ENCODE results near the gene NAT14.
"Not testable (repeated sequence)": the region's sequence is repeated elsewhere in the genome, so short reads cannot be mapped to it uniquely, and the experiment has no call there.

NAT14 gene

DNA sequence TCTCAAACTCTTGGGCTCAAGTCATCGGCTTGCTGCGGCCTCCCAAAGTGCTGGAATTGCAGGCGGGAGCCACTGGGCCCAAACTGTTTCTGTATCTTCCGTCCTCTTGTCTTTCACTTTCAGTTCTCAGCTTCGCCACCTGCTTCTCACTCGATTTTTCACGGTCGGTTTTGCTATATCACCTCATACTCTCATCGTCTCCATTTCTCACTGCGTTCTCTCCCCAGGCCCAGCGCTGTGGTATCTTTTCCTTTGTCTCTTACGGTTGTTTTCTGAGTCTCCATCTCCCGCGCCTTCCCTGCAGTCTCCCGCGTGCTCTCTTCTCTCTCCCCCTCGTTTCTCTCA, 18.1 kb downstream of the NAT14 start:
- DNase-seq (ENCODE audit: low spot score) = no peak

DNA sequence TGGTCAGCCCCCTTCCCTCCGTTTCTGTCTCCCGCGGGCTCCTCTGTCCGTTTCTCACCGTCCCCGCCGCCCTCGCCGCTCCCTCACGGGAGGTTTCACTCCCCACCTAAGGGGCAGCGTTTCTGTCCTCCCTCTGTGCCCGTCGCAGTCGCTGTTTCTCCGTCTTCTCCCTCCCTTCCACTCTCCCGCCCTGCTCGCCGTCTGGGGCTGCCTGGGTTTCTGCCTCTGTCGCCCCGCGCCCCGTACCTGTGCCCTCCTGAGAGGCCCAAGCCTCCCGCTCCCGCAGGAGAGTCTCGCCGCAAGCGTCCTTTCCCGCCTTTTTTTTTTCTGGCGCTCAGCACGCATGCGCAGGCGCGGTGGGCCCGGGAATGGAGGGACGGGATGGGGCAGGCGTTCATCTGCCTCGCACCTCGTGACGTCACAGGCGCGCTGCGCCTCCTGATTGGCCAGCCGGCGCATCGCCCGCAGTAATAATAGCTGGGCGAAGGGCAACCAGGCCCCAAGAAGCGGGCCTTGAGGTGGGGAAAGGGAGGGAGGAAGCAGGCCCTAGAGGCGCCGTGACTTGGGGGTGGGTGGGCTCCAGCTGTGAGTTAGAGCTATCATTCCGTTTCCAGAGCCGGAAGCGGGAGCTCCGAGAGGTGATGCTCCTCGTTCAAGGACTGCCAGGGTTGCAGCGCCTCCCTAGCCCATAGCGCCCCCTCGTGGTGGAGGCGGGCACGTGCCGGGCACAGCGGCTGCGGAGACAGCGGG, 18.7 kb downstream of the NAT14 start:
- peak; percentile 92 for DNase-seq (ENCODE audit: low spot score)

DNA sequence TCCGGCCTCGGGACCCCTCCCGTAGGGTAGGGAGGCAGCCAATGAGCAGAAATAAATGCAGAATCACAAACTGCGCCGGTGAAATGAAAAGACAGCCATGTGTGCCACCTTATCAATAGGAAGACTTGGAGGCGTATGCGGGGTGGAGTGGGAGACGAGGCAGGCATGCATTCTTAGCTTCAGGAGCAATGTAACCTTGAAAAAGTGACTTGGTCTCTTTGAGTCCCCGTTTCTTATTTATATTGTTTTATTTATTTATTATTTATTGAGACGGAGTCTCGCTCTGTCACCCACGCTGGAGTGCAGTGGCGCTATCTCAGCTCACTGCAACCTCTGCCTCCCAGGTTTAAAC, 19.2 kb downstream of the NAT14 start:
- no peak for DNase-seq (ENCODE audit: low spot score)

DNA sequence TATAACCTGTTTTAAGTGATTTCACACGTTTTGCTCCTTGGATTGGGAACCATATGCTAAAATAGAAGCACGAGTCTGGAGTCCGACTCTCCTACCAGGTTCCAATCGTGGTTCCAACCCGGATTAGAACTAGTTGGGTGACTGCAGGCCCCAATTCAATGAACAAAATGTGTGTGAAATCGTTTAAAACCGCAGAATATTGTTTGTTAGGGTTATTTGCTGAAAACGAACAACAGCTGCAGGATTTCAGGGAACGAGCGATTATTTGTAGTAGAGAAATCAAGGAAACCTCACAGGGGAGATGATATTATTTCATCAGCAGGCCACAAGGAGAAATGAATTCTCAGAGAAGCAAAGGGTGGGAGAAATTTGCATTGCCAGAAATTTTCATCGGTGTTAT, 20.0 kb downstream of the NAT14 start:
- DNase-seq (ENCODE audit: low spot score) = no peak

DNA sequence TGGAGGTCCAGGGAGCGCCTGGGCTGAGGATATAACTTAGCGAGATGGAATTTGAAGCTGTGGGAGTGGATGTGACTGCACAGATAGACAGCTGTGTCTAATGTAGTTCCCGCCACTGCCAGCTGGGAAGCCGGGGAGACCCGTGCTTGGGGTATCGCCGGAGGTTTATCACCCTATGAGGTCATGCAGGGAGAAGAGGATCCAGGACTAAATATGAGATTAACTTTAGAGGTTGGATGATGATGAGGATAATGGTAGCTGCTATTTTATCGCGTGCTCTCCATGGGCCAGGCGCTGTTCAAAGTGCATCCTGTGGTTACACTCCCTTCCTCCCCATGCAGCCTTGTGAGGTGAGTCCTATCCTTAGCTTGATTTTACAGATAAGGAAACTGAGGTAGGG, 23.1 kb downstream of the NAT14 start:
- DNase-seq (ENCODE audit: low spot score) = no peak

DNA sequence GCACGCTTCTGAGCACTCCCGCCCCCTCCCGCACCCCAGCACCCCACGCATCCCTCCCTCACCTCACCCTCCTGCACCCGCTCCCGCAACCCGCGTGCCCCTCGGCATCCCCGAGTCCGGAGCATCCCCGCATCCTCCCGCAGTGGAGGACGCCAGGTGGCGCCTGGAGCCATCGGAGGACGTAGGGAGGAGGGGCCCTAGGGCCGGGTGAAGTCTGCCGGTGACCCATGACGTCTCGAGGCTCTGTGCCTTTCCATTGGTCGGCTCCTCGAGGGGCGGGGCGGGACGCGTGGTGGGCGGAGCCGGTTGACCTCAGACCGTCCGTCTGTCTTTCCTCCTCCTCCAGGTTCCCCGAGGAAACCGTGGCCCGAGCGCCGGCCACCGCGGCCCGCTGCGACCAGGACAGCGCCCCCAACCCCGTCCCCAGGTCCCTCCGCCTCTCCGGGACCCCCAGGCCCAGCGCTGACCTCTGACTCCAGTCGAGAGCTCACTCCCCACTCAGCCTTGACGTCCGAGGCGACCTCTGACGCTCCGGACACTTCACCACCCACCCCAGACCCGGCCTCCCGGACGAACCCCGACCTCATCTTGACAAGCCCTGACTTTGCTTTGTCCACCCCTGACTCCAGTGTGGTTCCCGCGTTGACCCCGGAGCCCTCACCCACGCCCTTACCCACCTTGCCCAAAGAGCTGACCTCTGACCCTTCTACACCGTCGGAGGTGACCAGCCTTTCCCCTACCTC, 32.1 kb downstream of the NAT14 start:
- peak; percentile 95 for DNase-seq (ENCODE audit: low spot score)

DNA sequence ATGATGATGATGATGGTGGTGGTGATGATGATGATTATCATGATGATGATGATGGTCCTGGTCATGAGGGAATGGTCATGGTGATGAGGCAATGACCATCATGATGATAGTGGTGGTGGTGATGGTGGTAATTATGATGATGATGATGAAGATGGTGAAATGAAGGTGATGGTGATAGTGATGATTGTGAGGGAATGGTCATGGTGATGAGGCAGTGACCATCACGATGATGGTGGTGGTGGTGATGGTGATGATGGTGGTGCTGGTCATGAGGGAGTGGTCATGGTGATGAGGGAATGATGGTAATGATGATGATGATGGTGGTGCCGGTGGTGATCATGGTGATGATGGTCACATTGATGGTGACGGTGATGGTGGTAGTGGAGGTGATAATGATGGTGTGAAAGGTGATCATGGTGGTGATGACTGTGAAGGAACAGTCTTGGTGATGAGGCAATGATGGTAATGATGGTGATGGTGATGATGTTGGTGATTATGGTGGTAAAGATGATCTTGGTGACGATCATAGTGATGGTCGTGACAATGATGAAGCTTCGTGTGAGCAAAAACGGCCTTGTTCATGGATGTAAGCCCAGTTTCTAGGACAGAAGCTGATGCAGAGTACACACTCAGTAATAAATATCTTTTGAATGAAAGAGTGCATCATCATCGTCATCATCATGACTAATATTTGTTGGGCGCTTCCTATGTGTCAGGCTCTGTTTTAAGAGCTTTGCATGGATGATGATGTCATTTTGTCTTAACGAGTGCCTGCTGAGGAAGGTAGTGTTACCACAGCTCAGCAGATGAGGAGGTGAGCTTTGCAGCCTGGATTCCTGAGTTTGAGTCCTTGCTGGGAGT, 34.7 kb downstream of the NAT14 start:
- no peak for DNase-seq (ENCODE audit: low spot score)

DNA sequence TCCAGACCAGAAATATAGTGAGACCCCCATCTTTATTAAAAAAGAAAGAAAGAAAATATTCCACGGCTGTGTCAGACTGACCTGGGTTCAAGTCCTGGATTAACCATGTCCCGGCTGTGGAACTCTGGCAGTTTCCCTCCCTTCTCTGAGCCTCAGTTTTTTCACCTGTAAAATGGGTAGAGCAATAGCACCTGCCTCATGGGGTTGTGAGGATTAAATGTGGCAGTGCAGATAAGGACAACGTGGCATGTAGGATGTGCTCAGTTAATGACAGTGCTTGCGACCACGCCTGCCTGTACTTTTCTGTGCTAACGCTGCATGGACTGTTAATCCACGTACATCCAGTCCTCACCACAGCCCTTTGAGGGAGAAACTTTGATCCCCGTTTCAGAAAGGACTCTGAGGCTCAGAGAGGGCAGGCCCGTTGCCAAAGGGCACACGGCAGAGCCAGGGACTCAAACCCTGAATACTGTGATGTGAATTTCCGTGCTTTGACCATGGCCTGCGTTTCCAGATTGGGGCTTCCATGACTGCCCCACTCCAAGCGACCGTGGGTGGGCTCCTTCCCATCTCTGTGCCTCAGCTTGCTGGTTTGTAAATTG, 35.8 kb downstream of the NAT14 start:
- no peak for DNase-seq (ENCODE audit: low spot score)

DNA sequence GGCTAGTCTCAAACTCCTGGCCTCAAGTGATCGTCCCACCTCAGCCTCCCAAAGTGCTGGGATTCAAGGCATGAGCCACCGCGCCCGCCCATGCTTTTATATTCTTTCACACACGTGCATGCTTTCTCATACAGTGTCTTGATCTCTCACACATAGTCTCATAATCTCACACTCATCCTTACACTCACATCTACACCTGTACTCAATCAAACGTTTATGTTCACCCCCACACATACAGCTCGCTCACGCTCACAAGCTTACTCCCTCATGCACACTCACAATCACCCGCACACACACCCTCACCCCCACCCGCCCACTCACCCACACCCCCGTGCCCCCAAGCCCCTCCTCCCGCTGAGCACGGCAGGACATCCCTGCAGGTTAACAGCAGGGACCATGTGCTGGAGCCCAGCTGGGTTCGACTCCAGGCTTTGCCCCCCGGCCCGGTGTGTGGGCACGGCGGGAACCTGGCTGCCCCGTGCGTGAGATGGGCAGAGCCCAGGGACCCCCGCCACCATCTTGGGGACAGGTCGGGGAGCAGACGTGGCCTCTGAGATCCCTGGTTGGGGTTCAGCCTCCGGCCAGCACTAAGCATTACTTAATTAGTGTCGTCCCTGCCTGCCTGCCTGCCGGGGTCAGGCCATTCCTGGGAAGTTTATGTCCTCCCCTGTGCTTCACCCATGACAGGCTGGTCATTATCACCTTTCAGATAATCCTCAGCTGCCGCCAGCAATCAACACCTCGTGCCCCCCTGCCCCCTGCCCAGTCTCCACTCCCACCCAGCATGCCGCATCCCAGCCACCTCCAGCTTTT, 40.5 kb downstream of the NAT14 start:
- DNase-seq (ENCODE audit: low spot score) = no peak

DNA sequence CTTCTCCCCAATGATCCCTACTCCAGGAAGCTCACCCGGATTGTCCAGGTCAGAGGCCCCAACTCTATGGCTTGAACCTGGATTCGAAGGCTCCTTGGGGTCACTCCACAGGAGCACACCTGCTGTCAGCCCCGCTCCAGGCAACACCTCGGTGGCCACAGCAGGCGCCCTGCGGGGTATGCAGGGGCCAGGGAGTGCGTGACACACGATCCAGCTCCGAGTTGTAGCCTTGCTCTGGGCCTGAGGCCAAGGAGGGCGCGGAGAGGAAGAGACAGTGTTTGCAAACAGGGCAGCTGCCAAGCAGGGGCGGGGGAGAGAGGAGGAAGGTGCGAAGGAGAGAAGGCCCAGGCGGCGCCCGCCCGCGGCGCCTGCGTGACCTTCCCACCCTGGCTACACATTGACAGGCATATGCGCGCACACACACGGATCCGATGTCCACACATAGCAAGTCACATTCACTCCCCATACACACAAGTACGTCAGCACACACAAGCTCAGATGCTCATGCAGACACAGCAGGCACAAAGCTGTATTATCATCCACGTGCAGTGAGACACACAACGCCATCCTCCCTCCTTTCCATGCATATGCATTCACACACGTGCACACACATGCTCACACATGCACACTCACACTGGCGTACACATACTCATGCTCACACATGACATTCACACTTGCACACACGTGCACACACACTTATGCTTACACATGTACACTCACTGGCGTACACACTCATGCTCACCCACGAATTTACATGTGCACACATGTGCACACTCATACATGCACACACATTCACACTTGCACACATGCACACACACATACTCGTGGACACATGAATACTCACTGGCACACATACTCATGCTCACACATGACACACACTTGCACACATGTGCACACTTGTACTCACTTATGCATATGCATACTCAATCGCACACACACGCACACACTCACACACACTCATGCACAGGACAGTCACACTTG, 41.5 kb downstream of the NAT14 start:
- no peak for DNase-seq (ENCODE audit: low spot score)

DNA sequence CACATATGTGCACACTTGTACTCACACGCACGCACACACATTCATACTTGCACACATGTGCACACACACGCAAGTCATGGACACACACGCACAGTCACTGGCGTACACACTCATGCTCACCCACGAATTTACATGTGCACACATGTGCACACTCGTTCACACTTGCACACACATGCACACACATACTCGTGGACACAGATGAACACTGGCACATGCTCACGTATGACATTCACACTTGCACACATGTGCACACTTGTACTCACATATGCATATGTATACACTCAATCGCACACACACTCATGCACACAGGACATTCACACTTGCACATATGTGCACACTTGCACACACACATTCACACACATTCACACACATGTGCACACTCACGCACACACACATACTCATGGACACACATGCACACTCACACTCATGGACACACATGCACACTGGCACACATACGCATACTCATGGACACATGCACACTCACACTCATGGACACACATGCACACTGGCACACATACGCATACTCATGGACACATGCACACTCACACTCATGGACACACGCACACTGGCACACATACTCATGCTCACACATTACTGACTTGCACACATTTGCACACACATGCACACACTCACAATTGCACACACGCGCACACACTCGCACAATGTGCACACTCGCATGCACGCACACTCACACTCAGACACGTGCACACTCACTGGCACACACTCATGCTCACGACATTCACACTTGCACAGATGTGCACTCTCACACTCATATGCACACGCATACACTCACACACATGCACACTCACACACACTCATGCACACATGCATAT, 42.4 kb downstream of the NAT14 start:
- DNase-seq (ENCODE audit: low spot score) = no peak

DNA sequence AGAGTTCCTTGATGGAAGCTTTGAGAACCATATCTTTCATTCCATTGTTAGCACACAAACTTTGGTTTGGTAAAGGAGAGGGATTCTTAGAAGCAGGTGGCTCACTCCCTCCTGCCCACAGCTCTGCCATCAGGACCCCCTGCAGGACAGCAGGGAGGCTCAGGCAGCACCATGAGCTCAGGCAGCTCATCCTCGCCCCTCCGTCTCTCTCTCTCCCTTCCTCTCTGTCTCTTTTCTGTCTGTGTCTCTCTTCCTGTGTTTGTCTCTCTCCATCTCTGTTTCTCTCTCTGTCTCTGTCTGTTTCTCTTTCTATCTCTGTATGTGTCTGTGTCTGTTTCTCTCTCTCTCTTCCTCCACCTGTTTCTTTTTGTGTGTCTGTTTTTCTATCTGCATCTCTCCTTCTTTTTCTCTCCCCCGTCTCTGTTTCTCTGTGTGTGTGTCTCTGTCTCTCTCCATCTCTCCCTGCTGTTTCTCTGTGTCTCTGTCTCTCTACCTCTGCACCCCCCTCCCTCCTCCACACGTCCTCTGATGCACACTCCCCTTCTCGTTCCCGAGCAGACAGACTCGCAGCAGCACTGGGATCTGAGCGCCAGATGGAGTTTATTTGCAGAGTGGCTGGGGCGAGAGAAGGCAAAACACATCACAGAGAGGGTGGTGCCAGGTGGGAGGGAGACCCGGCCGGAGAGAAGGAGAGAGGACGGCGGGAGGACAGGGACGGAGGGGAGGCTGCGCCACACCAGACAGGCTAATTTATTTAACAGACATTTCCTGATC, 43.2 kb downstream of the NAT14 start:
- DNase-seq (ENCODE audit: low spot score) = no peak

DNA sequence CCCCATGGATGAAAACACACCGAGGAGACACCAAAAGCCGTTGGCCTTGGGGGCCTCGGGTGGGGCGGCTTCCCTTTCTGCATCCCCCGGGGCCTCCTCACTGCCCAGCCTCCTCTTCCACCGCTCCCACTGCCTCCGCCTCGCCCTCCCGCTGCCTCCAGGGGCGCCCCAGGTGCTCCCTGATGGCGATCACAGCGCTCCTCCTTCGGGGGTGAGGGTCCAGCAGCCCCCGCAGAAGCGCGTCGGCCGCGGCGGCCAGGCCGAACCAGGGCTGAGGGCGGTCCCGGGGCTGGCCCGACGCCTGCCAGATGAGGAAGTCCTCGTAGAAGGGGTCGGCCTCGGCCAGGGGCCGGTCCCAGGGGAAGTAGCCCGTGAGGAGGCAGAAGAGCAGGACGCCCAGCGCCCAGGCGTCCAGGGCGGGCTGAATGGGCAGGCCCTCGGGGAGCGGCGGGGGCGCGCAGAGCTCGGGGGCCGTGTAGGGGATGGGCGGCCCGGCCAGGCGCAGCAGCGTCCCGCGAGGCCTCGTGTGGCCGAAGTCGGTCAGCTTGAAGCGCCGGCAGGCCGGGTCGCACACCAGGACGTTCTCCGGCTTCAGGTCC, 44.7 kb downstream of the NAT14 start:
- no peak for DNase-seq (ENCODE audit: low spot score)

DNA sequence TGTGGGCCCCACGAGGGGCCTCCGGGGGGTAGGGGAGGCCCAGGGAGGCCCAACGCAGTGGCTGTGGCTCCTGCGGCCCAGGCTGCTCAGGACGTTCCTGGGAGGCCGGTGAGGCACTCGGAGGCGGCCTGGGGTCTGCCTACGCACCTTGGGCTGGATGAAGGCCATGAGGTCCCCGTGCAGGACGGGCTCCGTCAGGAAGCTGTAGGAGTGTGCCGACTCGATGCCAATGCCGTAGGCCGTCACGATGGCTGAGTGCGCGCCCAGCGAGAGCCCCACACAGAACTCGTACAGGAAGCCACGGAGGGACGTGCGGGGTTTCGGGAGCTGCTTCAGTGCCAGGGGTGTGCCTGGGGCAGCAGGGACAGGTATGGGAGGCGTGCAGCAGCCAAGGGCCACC, 46.0 kb downstream of the NAT14 start:
- no peak for DNase-seq (ENCODE audit: low spot score)

DNA sequence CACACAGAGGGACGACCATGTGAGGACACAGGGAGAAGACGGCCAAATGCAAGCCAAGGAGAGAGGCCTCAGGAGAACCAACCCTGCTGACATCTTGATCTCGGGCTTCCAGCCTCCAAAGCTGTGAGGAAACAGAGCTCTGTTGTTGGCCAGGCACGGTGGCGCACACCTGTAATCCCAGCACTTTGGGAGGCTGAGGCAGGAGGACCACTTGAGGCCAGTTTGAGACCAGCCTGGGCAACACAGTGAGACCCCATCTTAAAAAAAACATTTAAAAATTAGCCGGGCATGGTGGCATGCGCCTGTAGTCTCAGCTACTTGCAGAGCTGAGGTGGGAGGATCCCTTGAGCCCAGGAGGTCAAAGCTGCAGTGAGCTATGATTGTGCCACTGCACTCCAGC, 49.3 kb downstream of the NAT14 start:
- DNase-seq (ENCODE audit: low spot score) = not testable (repeated sequence)

DNA sequence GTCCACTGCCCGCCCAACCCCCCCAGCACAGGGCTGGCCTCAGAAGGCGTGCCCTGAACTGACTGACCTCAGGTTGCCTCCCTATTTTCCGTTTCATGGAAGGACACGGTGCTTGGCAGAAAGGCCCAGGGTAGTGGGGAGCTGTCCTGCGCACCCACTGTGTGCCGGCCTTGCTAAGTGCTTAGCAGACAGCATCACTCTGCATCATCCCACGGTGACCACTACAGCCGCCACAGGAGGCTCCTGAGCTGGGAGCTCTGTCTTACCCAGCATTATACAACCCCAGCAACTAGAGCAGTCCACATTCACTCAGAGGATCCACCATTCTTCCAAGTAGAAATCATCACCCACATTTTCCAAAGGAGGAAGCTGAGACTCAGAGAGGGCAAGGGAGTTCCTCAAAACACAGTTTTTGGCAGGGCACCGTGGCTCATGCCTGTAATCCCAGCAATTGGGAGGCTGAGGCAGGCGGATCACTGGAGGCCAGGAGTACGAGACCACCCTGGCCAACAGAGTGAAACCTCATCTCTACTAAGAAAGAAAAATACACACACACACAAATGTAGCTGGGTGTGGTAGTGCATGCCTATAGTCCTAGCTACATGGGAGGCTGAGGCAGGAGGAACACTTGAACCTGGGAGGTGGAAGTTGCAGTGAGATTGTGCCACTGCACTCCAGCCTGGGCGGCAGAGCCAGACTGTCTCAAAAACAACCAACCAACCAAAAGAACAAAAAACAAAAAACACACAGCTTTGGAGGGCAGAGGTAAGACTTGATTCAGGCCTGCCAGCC, 50.4 kb downstream of the NAT14 start:
- DNase-seq (ENCODE audit: low spot score) = no peak

DNA sequence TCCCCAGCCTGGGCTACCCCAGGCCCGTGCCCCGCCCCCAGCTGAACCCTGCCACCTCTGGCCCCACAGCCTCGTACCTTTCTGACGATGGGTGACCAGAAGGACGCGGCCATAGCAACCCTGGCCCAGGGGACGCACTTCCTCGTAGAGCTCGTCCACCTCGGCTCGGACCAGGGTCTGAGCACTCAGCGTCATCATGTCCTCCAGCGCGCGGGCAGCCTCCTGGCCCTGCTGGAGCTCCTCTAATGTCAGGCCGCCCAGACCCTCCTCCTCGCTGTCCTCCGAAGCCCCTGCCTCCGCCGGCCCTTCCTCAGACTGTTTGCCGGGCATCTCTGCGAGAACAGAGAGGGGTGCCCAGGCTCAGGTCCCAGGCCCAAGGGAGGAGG, 51.0 kb downstream of the NAT14 start:
- no peak for DNase-seq (ENCODE audit: low spot score)

DNA sequence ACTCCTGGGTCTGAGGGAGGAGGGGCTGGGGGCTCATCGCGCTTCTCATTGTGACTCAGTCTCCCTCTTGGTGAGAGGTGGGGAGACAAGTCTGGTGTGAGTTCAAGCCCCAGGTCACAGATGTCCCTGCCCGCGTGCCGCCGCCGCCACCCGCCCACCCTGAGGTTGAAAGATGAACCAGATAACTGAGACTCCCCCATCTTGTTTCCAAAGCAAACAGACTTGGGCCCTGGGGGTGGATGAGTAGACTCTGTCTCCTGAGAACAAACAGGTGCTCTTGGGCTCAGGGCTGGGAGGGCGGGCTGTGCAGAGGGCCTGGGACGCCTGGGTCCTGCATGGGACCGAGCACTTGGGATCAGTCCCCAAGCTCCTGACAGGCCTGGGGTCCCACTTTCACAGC, 51.4 kb downstream of the NAT14 start:
- DNase-seq (ENCODE audit: low spot score) = no peak

Measured in activated CD4-positive, alpha-beta T cell treated with anti-CD3 and anti-CD28 coated beads, Interleukin-2, Interleukin-4, amounts not matched to agents 100 ng/mL and 50 ng/mL, durations not matched to agents 16 hours and 8 hours (primary cell).